ENCODE data around the gene LITAF. TPM values are rescaled to one million over a fixed set of nuclear protein-coding genes. Genes with fewer than 3 reads are reported as not detected.
"Not testable (repeated sequence)": the region's sequence is repeated elsewhere in the genome, so short reads cannot be mapped to it uniquely, and the experiment has no call there.

LITAF gene
- total RNA-seq, 1 experiment from 2014 or later = 2.6 TPM

- Histone ChIP-seq H3K9me3 (ENCODE audit: low read length) (no peaks in the 10 kb centered on the region), H3K27me3 (ENCODE audit: low read length) (no peaks in the 10 kb centered on the region), H3K4me2 (ENCODE audit: low read depth, low read length, poor library complexity, severe bottlenecking) (no peak overlapping the region), H3K27ac (ENCODE audit: low read length) (no peak overlapping the region), H3K4me1 (ENCODE audit: low read length) (peaks cover 28% of the 10 kb centered on the region), H3K79me2 (ENCODE audit: low read length) (no peaks in the 10 kb centered on the region), H4K20me1 (ENCODE audit: insufficient read depth, low read depth, low read length) (no peaks in the 10 kb centered on the region), H2AFZ (ENCODE audit: low read length) (no peak overlapping the region), H3K36me3 (ENCODE audit: insufficient read depth, low read length) (no peaks in the 10 kb centered on the region), H3K4me3 (ENCODE audit: low read length) (no peak overlapping the region), H3K9ac (ENCODE audit: low read length) (no peak overlapping the region), H3K9me2 (replicated peaks; ENCODE audit: insufficient read depth, low read length) (no peaks in the 10 kb centered on the region)
- DNase-seq = no peak
Measured at GRCh38 chr16:11581678-11582077, 5.0 kb downstream of the LITAF start.

GRCh38 chr16:11580451-11581086 lies 6.2 kb downstream of the LITAF start:
- H3K9ac ChIP-seq (ENCODE audit: low read length) = no peak overlapping the region
- H3K9me3 ChIP-seq (ENCODE audit: low read length) = no peaks in the 10 kb centered on the region
- peaks cover 19% of the 10 kb centered on the region for H3K4me1 ChIP-seq (ENCODE audit: low read length)
- no peak overlapping the region for H3K4me2 ChIP-seq (ENCODE audit: low read depth, low read length, poor library complexity, severe bottlenecking)
- H3K9me2 ChIP-seq (replicated peaks; ENCODE audit: insufficient read depth, low read length) = no peaks in the 10 kb centered on the region
- H3K36me3 ChIP-seq (ENCODE audit: insufficient read depth, low read length) = no peaks in the 10 kb centered on the region
- no peak overlapping the region for H3K27ac ChIP-seq (ENCODE audit: low read length)
- no peaks in the 10 kb centered on the region for H3K79me2 ChIP-seq (ENCODE audit: low read length)
- H3K27me3 ChIP-seq (ENCODE audit: low read length) = no peaks in the 10 kb centered on the region
- no peaks in the 10 kb centered on the region for H4K20me1 ChIP-seq (ENCODE audit: insufficient read depth, low read depth, low read length)
- no peak overlapping the region for H2AFZ ChIP-seq (ENCODE audit: low read length)
- H3K4me3 ChIP-seq (ENCODE audit: low read length) = no peak overlapping the region
- no peak for DNase-seq

DNA sequence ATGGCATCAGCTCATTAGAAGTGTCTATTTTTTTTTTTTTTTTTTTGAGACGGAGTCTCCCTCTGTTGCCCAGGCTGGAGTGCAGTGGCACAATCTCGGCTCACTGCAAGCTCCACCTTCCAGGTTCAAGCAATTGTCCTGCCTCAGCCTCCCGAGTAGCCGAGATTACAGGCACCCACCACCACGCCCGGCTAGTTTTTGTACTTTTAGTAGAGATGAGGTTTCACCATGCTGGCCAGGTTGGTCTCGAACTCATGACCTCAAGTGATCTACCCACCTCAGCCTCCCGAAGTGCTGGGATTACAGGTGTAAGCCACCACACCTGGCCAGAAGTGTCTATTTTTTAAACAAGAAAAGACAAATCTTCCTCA lies 9.4 kb downstream of the LITAF start:
- H4K20me1 ChIP-seq (ENCODE audit: insufficient read depth, low read depth, low read length); H3K4me1 ChIP-seq (ENCODE audit: low read length); H3K4me3 ChIP-seq (ENCODE audit: low read length); H3K27me3 ChIP-seq (ENCODE audit: low read length); H3K9me3 ChIP-seq (ENCODE audit: low read length); H3K9ac ChIP-seq (ENCODE audit: low read length); H2AFZ ChIP-seq (ENCODE audit: low read length); H3K79me2 ChIP-seq (ENCODE audit: low read length); DNase-seq; H3K9me2 ChIP-seq (replicated peaks; ENCODE audit: insufficient read depth, low read length); H3K36me3 ChIP-seq (ENCODE audit: insufficient read depth, low read length); H3K27ac ChIP-seq (ENCODE audit: low read length); H3K4me2 ChIP-seq (ENCODE audit: low read depth, low read length, poor library complexity, severe bottlenecking): not testable (repeated sequence)

DNA sequence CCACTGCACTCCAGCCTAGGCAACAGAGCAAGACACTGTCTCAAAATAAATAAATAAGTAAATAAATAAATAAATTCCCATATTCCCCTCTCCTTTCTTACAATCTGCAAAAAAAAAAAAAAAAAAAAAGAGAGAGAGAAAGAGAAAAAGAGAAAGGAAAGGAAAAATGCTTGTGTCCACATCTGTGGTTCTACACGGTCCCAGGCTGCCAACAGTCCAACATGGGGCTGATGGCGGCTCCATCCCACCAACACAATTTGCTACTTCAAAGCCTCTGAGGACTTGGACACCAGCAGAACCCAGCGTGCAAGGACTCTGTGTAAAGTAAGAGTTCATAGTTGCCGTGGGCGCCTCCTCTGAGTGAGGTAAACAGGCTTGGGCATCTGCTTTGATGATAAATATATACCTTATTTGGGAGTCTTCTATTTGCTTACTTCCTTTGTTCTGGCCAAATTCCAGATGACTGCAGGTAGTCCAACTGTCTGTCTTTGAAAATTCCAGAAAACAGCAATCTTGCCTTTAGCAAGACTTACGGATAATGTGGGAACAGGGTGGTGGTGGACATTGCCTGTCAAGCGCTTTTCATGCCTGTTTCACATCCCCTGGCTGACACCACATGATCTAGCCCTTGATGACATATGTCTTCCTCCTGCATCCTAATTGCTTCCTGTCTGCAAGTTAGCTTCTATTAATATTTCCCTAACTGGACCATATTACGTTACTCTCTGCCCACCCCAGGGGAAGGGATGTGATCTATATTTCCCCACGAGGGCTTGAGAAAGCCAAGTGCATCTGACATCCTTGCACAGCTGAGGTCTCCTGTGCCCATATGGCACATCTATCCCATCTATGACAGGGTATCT lies 10.1 kb downstream of the LITAF start:
- Histone ChIP-seq H3K36me3 (ENCODE audit: insufficient read depth, low read length) (no peaks in the 10 kb centered on the region), H2AFZ (ENCODE audit: low read length) (no peak overlapping the region), H3K27ac (ENCODE audit: low read length) (no peak overlapping the region), H3K9ac (ENCODE audit: low read length) (no peak overlapping the region), H3K9me3 (ENCODE audit: low read length) (no peaks in the 10 kb centered on the region), H3K79me2 (ENCODE audit: low read length) (no peaks in the 10 kb centered on the region), H3K4me3 (ENCODE audit: low read length) (no peak overlapping the region), H3K27me3 (ENCODE audit: low read length) (no peaks in the 10 kb centered on the region), H3K4me2 (ENCODE audit: low read depth, low read length, poor library complexity, severe bottlenecking) (no peak overlapping the region), H3K4me1 (ENCODE audit: low read length) (no peaks in the 10 kb centered on the region), H3K9me2 (replicated peaks; ENCODE audit: insufficient read depth, low read length) (no peaks in the 10 kb centered on the region), H4K20me1 (ENCODE audit: insufficient read depth, low read depth, low read length) (no peaks in the 10 kb centered on the region)
- no peak for DNase-seq

DNA sequence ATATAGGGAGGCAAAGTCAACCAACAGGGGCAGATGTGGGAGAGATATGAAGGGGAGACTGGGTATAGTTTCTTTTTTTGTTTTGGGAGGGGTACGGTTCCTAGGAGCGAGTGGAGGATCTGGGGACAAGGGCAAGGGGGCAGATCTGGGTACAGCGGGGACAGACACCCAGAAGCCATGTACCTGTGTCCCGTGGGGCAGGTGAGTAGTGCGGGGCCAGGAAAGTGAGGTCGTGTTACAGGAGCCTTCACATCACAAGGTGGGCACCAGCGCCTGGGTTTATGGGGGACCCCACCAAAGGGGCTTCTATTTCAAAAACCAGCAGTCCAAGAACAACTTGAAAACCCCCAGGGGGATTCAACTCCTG lies 11.5 kb downstream of the LITAF start:
- Histone ChIP-seq H4K20me1 (ENCODE audit: insufficient read depth, low read depth, low read length) (no peaks in the 10 kb centered on the region), H3K4me3 (ENCODE audit: low read length) (no peak overlapping the region), H2AFZ (ENCODE audit: low read length) (no peak overlapping the region), H3K9me3 (ENCODE audit: low read length) (no peaks in the 10 kb centered on the region), H3K9ac (ENCODE audit: low read length) (no peak overlapping the region), H3K9me2 (replicated peaks; ENCODE audit: insufficient read depth, low read length) (no peaks in the 10 kb centered on the region), H3K79me2 (ENCODE audit: low read length) (no peaks in the 10 kb centered on the region), H3K36me3 (ENCODE audit: insufficient read depth, low read length) (no peaks in the 10 kb centered on the region), H3K27ac (ENCODE audit: low read length) (no peak overlapping the region), H3K27me3 (ENCODE audit: low read length) (no peaks in the 10 kb centered on the region), H3K4me2 (ENCODE audit: low read depth, low read length, poor library complexity, severe bottlenecking) (no peak overlapping the region), H3K4me1 (ENCODE audit: low read length) (no peaks in the 10 kb centered on the region)
- no peak for DNase-seq

- no peak overlapping the region for H3K27ac ChIP-seq (ENCODE audit: low read length)
Measured at GRCh38 chr16:11572301-11572995, 14.3 kb downstream of the LITAF start.

GRCh38 chr16:11571549-11571948 lies 15.2 kb downstream of the LITAF start:
- H3K36me3 ChIP-seq (ENCODE audit: insufficient read depth, low read length) = no peaks in the 10 kb centered on the region
- H3K4me3 ChIP-seq (ENCODE audit: low read length) = no peak overlapping the region
- no peaks in the 10 kb centered on the region for H3K4me1 ChIP-seq (ENCODE audit: low read length)
- no peaks in the 10 kb centered on the region for H3K9me2 ChIP-seq (replicated peaks; ENCODE audit: insufficient read depth, low read length)
- no peaks in the 10 kb centered on the region for H3K79me2 ChIP-seq (ENCODE audit: low read length)
- no peak overlapping the region for H3K9ac ChIP-seq (ENCODE audit: low read length)
- no peaks in the 10 kb centered on the region for H3K27me3 ChIP-seq (ENCODE audit: low read length)
- H2AFZ ChIP-seq (ENCODE audit: low read length) = no peak overlapping the region
- no peak for DNase-seq
- H3K9me3 ChIP-seq (ENCODE audit: low read length) = no peaks in the 10 kb centered on the region
- H3K4me2 ChIP-seq (ENCODE audit: low read depth, low read length, poor library complexity, severe bottlenecking) = no peak overlapping the region
- no peaks in the 10 kb centered on the region for H4K20me1 ChIP-seq (ENCODE audit: insufficient read depth, low read depth, low read length)
- no peak overlapping the region for H3K27ac ChIP-seq (ENCODE audit: low read length)

More at GRCh38 chr16:11572301-11572995, 14.3 kb downstream of the LITAF start:
- Histone ChIP-seq H3K9ac (ENCODE audit: low read length) (no peak overlapping the region), H4K20me1 (ENCODE audit: insufficient read depth, low read depth, low read length) (no peaks in the 10 kb centered on the region), H3K9me3 (ENCODE audit: low read length) (no peaks in the 10 kb centered on the region), H3K79me2 (ENCODE audit: low read length) (no peaks in the 10 kb centered on the region), H3K27me3 (ENCODE audit: low read length) (no peaks in the 10 kb centered on the region), H2AFZ (ENCODE audit: low read length) (no peak overlapping the region), H3K36me3 (ENCODE audit: insufficient read depth, low read length) (no peaks in the 10 kb centered on the region), H3K4me1 (ENCODE audit: low read length) (no peaks in the 10 kb centered on the region), H3K4me3 (ENCODE audit: low read length) (no peak overlapping the region), H3K9me2 (replicated peaks; ENCODE audit: insufficient read depth, low read length) (no peaks in the 10 kb centered on the region), H3K4me2 (ENCODE audit: low read depth, low read length, poor library complexity, severe bottlenecking) (no peak overlapping the region)
- no peak for DNase-seq

DNA sequence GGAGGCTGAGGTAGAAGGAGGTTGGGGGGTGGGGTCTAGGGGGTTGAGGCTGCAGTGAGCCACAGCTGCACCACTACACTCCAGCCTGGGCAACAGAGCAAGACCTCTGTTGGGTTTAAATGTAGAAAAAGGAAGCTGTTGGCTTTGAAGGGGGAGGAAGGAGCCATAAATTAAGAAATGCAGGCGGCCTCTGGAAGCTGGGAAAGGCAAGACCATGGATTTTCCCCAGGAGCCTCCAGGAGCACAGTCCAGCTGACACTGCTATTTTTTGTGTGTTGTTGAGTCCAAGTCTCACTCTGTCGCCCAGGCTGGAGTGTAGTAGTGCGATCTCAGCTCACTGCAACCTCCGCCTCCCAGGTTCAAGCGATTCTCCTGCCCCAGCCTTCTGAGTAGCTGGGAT lies 15.9 kb downstream of the LITAF start:
- Histone ChIP-seq H3K79me2 (ENCODE audit: low read length) (no peaks in the 10 kb centered on the region), H3K27ac (ENCODE audit: low read length) (no peak overlapping the region), H3K9ac (ENCODE audit: low read length) (no peak overlapping the region), H3K4me2 (ENCODE audit: low read depth, low read length, poor library complexity, severe bottlenecking) (no peak overlapping the region), H3K4me3 (ENCODE audit: low read length) (no peak overlapping the region), H3K9me2 (replicated peaks; ENCODE audit: insufficient read depth, low read length) (no peaks in the 10 kb centered on the region), H3K4me1 (ENCODE audit: low read length) (no peaks in the 10 kb centered on the region), H3K27me3 (ENCODE audit: low read length) (no peaks in the 10 kb centered on the region), H4K20me1 (ENCODE audit: insufficient read depth, low read depth, low read length) (no peaks in the 10 kb centered on the region), H2AFZ (ENCODE audit: low read length) (no peak overlapping the region), H3K36me3 (ENCODE audit: insufficient read depth, low read length) (no peaks in the 10 kb centered on the region), H3K9me3 (ENCODE audit: low read length) (no peaks in the 10 kb centered on the region)
- no peak for DNase-seq
